Muscle layer of duodenum (tissue), 2 donors: ENCODE results near the gene COX5B.
"Not testable (repeated sequence)": the region's sequence is repeated elsewhere in the genome, so short reads cannot be mapped to it uniquely, and the experiment has no call there.

Source experiments
- H3K27ac ChIP-seq: one replicate; pipeline ENCODE4 v1.7.0; 2013; ENCODE audit warnings: mild to moderate bottlenecking, low read length
- H3K27me3 ChIP-seq: one replicate; pipeline ENCODE4 v1.7.0; 2013; ENCODE audit warnings: low read depth, mild to moderate bottlenecking, control low read depth, low read length
- H3K36me3 ChIP-seq, 2 donors: one replicate each; pipeline ENCODE4 v1.7.0; 2013; ENCODE audit warnings: low read length in 2 of 2, control low read depth in 1 of 2, mild to moderate bottlenecking in 1 of 2; ENCODE audit not compliant: insufficient read depth in 2 of 2, control insufficient read depth in 1 of 2
- H3K4me1 ChIP-seq, 2 donors: one replicate each; pipeline ENCODE4 v1.7.0; 2013; ENCODE audit warnings: low read length in 2 of 2, mild to moderate bottlenecking in 2 of 2, control low read depth in 1 of 2, moderate library complexity in 1 of 2; ENCODE audit not compliant: insufficient read depth in 2 of 2, control insufficient read depth in 1 of 2
- H3K4me3 ChIP-seq, 2 donors: one replicate each; pipeline ENCODE4 v1.7.0; 2013; ENCODE audit warnings: low read length in 2 of 2, low read depth in 1 of 2, mild to moderate bottlenecking in 1 of 2
- H3K9me3 ChIP-seq, 2 donors: one replicate each; pipeline ENCODE4 v1.7.0; 2013; ENCODE audit warnings: low read length in 2 of 2, control low read depth in 1 of 2, mild to moderate bottlenecking in 1 of 2; ENCODE audit not compliant: control insufficient read depth in 1 of 2
- donor health status: healthy.

COX5B gene

DNA sequence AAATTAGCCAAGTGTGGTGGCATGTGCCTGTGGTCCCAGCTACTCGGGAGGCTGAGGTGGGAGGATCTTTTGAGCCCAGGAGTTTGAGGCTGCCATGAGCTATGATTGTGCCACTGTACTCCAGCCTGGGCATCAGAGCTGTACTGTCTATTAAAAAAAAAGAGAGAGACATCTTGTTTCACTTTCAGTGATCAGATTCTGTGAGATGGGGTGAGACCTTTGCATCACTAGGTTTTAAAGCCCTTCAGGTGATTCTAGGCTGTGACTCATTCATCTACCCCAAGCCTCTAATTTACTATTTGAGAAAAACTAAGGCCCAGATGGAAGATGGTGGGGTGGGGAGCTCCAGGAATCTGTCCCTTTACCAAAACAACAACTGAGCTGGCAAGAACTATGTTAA is 30.8 kb downstream of the COX5B start:
- Histone ChIP-seq H3K27ac (no peak overlapping the region), H3K4me1 (no peaks in the 10 kb centered on the region), H3K36me3 (no peaks in the 10 kb centered on the region), H3K9me3 (no peaks in the 10 kb centered on the region), H3K4me3 (no peak overlapping the region), H3K27me3 (no peaks in the 10 kb centered on the region)

DNA sequence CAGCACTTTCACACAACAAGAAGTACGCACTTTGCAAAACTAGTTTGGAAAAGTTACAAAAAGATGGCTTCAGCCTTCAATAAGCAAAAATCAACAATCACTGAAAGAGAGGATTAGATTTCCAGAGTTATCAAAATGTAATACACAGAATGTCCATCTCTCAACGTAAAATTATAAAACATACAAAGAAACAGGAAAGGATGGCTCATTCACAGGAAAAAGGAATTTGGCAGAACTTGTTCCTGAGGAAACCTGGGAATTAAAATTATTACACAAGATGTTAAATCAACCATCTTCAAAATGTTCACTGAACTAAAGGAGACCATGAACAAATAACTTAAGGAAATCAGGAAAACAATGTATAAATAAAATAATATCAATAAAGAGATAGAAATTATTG is 31.6 kb downstream of the COX5B start:
- no peaks in the 10 kb centered on the region for H3K4me1 ChIP-seq
- H3K27me3 ChIP-seq = no peaks in the 10 kb centered on the region
- H3K9me3 ChIP-seq = no peaks in the 10 kb centered on the region
- no peaks in the 10 kb centered on the region for H3K36me3 ChIP-seq
- H3K4me3 ChIP-seq = no peak overlapping the region
- H3K27ac ChIP-seq = no peak overlapping the region

DNA sequence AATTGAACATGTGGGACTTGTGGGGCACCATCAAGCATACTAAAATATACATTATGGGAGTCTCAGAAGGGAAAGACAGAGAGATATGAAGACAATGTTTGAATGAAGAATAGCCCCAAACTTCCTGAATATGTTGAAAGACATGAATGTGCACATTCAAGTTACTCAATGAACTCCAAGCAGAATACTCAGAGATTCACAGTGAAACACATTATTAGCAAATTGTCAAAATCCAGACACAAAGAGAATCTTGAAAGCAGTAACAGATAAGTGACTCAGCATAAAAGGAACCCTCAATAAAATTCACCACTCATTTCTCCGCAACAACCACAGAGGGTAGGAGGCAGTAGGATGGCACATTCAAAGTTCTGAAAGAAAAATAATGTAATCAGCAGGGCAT is 32.4 kb downstream of the COX5B start:
- Histone ChIP-seq H3K9me3 (no peaks in the 10 kb centered on the region), H3K36me3 (no peaks in the 10 kb centered on the region), H3K27me3 (no peaks in the 10 kb centered on the region), H3K27ac (no peak overlapping the region), H3K4me3 (no peak overlapping the region), H3K4me1 (no peaks in the 10 kb centered on the region)

GRCh38 chr2:97687235-97687634 is 41.4 kb downstream of the COX5B start:
- not testable (repeated sequence) for H3K9me3 ChIP-seq, H3K4me1 ChIP-seq, H3K4me3 ChIP-seq, H3K27ac ChIP-seq, H3K36me3 ChIP-seq, H3K27me3 ChIP-seq

DNA sequence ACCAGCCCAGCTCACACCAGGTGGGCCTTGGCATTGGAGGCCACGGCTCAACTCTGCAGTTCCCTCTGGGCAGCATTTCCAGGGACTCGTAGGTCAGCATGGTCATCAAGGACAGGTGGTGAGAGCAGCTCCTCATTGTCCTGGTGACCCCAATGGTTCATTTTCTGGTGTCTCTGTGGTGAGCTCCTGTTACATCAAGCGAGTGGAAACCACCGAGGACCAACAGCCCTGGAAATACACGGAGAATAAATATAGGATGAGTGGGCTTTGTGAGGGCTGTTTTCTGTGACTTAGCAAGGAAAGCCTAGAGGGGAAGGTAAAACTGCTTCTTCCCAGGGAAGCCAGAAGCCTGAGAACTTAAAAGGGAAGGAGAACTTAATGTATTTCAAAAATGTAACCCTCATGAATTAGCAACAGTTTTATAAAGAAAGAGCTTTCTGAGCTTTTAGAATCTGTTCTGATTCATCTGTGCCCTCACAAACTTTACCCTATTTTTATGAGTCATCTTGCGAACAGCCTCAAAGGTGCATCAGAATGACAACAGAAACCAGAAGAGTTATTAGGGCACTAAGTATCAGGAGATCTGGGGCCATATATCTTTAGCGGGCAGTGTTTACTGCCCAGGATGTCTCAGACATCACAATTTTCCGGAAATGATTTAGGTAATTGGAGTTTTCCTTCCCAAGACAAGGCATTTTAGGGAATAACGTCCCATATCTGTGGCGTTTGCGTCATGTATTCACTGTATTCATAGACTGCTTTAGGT is 42.4 kb downstream of the COX5B start:
- Histone ChIP-seq H3K4me3 (no peak overlapping the region), H3K27ac (no peak overlapping the region), H3K4me1 (no peaks in the 10 kb centered on the region), H3K27me3 (no peaks in the 10 kb centered on the region), H3K36me3 (no peaks in the 10 kb centered on the region), H3K9me3 (no peaks in the 10 kb centered on the region)

DNA sequence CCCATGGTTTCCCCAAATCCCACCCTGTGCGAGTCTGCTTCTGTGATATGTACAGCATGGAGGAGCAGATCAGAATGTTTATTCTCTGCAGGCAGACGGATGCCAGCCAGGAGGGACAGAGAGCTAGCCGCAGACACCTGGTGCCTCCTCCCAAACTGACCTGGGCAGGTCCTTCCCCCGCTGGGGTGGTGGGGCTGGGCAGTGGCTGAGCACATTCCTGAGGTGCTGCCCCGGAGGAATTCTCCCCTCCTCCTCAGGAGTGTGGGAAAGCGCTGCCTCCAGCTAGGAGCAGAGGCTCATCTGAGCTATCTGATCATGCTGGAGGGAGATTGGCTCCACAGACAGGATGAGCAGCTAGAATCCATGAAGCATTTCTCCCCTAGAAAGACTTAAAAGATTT is 45.3 kb downstream of the COX5B start:
- Histone ChIP-seq H3K9me3 (no peaks in the 10 kb centered on the region), H3K36me3 (no peaks in the 10 kb centered on the region), H3K27ac (no peak overlapping the region), H3K4me3 (no peak overlapping the region), H3K4me1 (no peaks in the 10 kb centered on the region), H3K27me3 (no peaks in the 10 kb centered on the region)

GRCh38 chr2:97693476-97693875 is 47.6 kb downstream of the COX5B start:
- Histone ChIP-seq H3K4me1 (no peaks in the 10 kb centered on the region), H3K27ac (no peak overlapping the region), H3K27me3 (no peaks in the 10 kb centered on the region), H3K36me3 (no peaks in the 10 kb centered on the region), H3K9me3 (no peaks in the 10 kb centered on the region), H3K4me3 (no peak overlapping the region)

- H3K36me3 ChIP-seq = no peaks in the 10 kb centered on the region
- no peak overlapping the region for H3K27ac ChIP-seq
- H3K27me3 ChIP-seq = no peaks in the 10 kb centered on the region
- no peak overlapping the region for H3K4me3 ChIP-seq
- no peaks in the 10 kb centered on the region for H3K9me3 ChIP-seq
- H3K4me1 ChIP-seq = no peaks in the 10 kb centered on the region
These were observed 49.9 kb downstream of the COX5B start for GRCh38 chr2:97695744-97696143.

DNA sequence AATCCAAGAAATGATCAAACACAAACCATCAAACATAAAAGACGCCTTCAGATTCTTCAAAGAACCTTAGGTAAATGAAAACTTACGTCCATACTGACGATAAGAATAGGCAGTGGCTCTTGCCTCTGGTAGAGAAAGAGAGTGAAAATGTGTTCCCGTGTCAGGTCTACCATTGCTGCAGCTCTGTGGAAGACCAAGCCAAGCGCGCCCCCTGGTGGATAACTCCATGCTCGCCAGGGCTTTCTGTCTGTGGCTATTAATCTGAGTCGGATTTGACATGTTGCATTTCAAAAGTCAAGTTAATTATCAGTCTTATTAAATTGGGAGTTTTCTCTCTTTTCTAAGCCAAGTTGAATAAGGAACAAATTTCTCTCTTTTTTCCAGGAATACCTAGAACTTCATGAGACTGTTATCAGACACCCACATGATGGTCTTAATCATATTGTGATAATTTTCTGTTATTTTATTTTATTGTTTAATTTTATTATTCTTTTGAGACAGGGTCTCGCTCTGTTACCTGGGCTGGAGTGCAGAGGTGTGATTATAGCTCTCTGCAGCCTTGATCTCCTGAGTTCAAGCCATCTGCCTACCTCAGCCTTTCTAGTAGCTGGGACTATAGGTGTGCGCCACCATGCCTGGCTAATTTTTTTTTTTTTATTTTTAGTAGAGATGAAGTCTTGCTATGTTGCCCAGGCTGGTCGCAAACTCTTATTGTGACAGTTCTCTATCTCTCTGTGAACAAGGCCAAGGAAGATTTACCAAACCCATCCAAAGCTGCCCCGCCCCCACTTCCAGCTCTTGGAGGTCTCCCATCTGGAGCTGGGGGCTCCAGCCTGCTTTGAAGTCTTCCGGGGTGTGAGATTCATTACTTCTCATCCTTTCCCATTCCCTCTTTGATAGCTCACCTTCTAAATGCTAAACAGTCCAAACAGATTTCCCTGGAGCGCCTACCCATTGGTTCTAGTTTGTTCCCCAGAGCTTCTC is 51.7 kb downstream of the COX5B start:
- H3K27me3 ChIP-seq = no peaks in the 10 kb centered on the region
- no peaks in the 10 kb centered on the region for H3K36me3 ChIP-seq
- H3K9me3 ChIP-seq = no peaks in the 10 kb centered on the region
- H3K4me1 ChIP-seq = no peaks in the 10 kb centered on the region
- no peak overlapping the region for H3K4me3 ChIP-seq
- H3K27ac ChIP-seq = no peak overlapping the region
